ENCODE measurements around the gene CD320.
"Not testable (repeated sequence)": the region's sequence is repeated elsewhere in the genome, so short reads cannot be mapped to it uniquely, and the experiment has no call there.

GRCh38 chr19:8349629-8350372 lies 41.6 kb upstream of the CD320 start:
- not testable (repeated sequence) for TF ChIP-seq CTCF (IDR thresholded peaks at IDR 0.05; ENCODE audit: poor library complexity, severe bottlenecking); EZH2 (IDR thresholded peaks at IDR 0.05; ENCODE audit: borderline replicate concordance, insufficient read depth, low read length, poor library complexity, severe bottlenecking); EP300 (conservative IDR thresholded peaks at IDR 0.05; ENCODE audit: poor library complexity, severe bottlenecking); MXI1 (conservative IDR thresholded peaks at IDR 0.05; ENCODE audit: poor library complexity, severe bottlenecking); REST (IDR thresholded peaks at IDR 0.05; ENCODE audit: borderline replicate concordance); SMC3 (conservative IDR thresholded peaks at IDR 0.05; ENCODE audit: poor library complexity)
